ENCODE results near the gene PBX1.

The PBX1 gene

DNA sequence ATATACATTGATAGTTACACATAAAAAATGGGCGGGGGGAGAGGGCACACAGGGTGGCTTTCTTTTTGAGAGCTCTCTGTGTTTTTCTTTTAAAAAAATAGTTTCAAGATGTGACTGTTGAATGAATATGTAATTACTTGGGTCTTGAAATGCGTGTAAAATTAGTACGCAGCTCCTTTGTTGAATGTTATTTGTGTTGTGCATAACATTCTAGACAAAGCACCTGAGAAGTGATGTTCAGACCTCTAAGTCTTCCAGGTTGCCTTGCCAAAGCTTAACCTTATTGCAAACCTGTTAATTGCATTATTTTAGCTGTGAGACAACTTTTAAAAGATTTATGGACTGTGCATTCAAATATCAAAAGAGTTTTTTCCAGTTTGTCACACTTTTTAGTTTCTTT lies 5.4 kb downstream of the PBX1 start:
- no peak for DNase-seq

GRCh38 chr1:164565357-164565756 lies 6.4 kb downstream of the PBX1 start:
- DNase-seq, result no peak

- DNase-seq, result no peak
Measured at GRCh38 chr1:164567774-164568173, 8.8 kb downstream of the PBX1 start.

DNA sequence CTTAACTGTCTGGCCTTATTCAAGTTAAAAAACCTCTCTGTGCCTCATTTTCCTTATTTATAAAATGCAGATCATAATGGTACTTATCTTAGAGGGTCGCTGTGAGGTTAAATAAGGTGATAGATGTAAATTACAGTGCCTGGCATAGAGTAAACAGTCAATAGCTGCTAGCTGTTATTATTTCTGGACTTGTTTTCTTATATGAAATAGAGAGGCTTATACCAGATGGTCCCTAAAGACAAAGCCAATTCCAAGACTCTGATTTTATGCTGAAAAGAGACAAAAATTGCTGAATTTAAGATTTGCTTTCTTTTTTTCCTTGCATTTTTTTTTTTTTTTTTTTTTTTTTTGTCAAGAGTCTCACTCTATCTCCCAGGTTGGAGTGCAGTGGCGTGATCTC lies 10.3 kb downstream of the PBX1 start:
- no peak for DNase-seq

- no peak for DNase-seq
Measured at GRCh38 chr1:164569866-164570265, 10.9 kb downstream of the PBX1 start.

GRCh38 chr1:164571333-164571732 lies 12.3 kb downstream of the PBX1 start:
- no peak for DNase-seq

- no peak for DNase-seq
Measured at GRCh38 chr1:164575356-164575886, 16.4 kb downstream of the PBX1 start.

DNA sequence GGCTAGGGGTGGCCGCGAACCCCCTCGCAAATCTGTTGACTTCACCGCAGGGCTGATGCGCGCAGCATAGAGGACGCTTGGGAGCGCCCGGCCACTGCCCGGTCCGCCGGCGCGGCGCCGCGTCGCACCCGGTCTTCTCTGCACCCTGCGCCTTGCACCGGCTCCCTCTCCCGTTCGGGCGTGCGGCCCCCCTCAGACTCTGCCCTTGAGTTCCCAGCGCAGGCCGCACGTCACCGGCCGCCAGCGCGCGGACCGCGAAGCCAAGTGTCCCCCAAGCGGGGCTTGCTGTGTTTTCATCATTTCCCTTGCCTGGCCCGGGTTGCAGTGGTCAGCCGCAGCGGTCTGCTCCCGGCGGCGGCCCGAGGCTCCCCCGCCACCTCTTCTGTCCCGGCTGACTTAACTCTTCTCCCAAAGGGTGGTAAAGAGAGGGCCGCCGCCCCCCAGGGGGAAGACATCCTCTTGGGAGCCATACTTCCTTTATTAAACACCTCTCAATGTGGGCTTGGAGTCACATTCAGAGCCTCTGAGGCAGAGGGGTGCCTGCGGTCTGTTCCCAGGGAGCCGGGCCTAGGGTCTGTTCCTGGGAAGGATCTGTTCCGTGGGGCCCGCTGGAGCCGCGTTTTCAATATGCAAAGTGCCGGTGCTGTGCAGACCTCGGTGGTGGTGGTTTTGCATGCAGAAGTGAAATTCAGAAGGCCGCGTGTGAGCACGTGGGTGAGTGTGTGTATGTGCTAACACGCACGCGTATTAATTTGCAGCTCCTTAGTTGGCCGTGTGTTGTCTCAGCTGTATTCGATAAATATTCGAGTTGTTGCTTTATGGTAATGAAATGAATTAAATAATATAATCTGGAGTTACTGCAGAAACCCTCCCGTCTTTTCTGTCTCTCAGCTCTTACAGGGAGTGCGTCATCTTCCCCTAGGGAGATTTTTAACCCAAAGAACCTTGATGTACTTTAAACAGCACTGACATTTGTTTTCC lies 17.6 kb downstream of the PBX1 start:
- DNase-seq, result no peak

DNA sequence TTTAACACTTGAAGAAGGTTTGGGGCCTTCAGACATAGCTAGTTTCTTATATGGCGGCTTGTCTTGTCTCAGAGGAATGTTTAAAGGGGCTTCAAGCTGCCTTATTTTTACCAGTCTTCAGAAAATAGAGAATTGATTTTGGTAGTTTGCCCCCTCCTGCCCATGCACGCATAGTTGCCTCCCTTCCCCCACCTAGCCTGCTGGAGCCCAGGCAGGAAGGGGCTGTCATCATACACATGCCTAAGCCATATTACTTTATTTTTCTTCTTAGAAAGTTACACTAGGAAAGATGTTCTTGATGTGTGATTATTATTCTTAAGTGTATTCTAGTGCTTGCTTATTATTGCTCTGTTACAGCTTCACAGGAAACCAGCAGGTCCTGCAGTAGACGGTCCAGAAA lies 18.3 kb downstream of the PBX1 start:
- DNase-seq, result no peak

DNA sequence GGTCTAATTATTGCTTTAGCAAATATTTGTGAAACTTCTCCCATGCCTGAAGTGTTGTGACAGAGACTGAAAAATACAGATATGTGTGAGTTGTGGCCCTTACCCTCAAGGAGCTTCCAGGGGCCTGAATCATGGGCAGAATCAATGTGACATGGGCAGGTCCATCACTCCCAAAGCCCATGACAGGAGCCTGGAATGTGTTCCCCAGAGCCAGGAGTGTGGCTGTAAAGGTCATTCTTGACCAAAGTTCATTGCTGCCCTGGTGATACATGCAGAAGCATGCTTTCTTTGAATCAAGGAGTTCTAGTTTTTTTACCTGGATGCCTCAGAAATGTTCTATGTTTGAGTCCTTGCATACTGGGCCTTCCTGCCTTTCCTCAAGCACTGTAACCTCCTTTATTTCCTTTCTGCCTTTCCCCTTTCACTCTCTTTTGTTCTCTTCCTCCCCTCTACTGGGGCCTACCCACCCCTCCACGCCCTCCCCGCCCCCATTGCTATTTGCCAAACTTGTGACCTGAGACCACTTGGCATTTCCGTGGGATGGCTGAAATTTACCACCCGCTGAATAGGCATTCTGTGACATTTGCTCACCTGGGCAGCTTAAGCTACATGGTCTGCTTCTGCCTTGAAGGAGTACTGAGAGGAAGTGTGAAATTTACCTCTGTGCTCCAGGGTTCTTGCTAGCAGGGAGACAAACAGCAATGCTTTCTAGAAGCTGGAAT lies 19.7 kb downstream of the PBX1 start:
- DNase-seq, result no peak

- no peak for DNase-seq
Measured at GRCh38 chr1:164579381-164579780, 20.4 kb downstream of the PBX1 start.

GRCh38 chr1:164581762-164582161 lies 22.8 kb downstream of the PBX1 start:
- no peak for DNase-seq

DNA sequence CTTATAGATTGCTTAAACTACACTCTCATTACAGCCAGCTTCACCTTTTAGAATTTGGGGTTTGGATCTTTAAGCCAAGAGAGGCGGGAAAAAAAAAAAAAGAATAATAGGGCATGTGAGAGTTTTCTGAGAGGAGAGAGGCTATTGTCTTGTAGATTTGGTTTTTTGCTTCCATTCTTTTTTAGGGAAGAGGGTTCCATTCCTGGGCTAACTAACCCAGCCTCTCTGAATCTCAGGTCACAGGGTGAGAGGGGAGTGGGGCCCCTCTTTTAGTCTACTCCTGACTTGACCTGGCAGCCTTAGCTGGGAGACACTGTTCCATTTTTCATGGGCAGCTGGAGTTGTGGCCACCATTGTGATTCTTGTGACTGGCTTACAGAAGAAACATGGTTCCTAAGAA lies 24.2 kb downstream of the PBX1 start:
- DNase-seq, result no peak

DNA sequence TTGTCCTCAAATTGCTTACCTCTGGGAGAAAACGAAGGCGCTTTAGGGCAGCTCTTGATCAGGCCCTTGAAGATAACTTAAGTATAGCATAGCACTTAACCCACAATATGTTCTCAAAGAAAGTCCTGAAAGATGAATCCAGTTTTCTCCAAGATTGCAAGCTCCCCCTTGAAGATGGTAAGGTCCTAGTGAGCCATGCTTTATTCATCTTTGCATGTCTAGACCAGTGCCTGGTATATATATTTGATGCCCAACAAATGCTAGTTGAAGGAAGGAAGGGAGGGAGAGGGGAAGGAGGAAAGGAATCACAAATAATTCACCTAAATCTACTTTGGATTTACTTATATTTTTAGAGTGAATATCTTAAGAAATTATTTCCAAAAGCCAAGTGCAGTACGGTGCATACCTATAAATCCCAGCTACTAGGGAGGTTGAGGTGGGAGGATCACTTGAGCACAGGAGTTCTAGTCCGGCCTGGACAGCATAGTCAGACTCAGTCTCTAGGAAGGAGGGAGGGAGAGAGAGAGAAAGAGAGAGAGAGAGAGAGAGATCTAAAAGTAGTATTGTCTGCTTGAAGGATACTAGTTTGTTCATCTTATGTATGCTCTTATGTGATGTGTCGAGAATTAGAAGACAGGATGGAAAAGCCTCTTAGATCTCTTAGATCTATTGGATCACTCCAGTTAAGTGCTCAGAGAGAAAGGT lies 25.0 kb downstream of the PBX1 start:
- DNase-seq, result no peak

DNA sequence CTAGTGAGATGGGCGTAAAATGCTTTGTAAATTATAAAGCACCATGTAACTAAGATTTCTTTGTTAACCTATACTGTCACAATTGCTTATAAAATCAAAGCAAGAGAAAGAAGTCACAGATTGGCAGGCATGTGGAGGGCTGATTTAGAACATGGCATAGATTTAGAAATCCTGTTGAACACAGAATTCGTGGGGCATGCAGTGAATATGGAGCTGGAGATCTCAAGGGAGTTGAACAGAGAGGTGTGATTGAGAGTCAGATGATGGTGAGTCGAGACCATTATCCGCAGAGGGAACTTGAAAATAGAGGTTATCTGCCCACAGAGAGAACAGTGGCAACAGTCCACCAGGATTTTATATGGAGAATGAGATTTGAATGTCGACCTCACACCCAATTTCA lies 27.6 kb downstream of the PBX1 start:
- no peak for DNase-seq

GRCh38 chr1:164587617-164588501 lies 28.9 kb downstream of the PBX1 start:
- no peak for DNase-seq

DNA sequence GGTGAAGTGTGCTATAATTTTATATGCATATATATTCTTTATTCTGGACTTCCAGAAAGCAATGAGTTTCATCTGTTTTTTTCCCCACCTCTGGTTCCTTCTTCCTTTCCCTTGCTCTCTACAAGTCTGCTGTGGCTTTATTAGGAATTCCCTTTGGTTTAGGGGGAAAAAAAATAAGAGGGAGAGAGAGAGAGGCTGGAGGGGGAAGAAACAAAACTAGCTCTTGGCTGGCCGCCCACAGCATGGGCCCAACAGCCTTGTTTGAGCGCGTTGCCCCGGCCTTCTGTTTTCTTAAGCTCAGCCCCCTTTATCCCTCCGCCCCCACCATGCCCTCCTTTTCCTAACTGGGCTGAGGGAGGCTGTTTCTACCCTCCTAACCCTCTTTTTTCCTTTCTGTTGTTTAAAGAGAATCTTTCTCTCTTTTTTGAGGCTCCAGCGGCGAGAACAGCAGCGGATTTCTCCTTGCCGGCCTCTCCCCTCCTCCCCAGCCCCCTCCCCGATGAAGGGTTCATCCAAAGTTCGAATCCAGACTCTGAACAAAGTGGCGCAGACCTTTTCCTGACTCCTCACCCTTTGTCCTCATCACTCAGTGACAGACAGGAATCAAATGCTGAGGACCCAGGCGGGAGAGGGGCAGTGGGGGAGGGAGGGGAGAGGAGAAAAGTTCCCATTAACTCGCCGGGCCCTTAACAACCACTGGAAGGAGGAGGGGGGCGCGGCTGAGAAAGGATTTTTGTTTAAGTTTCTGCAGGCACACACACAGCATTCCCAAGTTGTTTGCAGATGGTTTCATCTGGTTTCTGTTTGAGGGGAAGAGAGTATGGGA lies 29.7 kb downstream of the PBX1 start:
- no peak for DNase-seq

DNA sequence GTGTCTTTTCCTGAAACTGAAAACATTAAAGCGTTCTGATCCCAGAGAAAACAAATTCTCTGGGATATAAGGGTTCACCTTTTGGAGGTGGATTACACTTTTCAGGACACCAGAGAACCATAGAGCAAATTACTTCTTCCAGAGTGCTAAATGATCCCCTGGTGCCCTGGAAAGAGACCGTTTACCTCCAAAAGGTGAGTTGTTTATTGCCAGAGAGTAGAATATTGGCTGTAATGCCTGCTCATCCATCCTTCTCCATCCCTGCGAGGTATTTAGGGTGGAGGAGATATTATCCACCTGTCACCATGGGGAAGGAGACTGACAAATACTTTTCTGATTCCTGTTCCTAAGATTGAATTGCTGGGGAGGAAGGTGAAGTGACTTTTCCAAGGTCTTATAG lies 30.4 kb downstream of the PBX1 start:
- DNase-seq, result no peak

GRCh38 chr1:164589961-164590507 lies 31.1 kb downstream of the PBX1 start:
- DNase-seq, result no peak

DNA sequence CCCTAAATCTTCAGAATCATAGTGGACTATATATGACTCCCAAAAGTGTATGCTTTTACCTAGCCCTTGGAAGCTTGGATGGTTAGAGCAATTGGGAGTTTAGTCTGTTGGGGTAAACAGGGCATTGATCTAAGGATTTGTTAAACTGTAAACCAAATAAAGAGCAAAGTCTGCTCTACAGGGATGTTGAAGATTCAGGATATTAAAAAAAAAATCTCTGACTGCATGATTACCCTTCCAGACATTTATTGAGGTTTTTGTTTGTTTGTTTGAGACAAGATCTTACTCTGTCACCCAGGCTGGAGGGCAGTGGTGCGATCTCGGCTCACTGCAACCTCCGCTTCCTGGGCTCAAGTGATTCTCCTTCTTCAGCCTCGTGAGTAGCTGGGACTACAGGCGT lies 31.6 kb downstream of the PBX1 start:
- no peak for DNase-seq

DNA sequence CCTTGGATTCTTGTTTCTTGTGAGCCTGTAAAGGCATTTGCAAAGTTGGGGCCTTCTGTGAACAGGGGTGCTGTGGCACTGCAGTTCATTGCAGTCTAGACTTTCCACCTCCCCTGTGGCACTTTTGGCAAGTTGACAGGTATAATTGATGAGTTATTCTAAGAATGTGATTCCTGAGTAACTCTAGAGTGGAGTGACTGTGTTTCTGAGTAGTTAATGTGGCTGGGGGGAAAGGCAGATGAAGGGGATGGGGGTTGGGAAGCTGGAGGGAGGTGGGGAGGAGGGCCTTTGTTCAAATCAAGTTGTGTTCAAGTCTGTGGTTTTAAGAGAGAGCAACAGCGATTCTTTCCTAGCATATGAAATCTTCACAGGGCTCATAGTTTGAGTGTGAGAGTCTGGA lies 32.9 kb downstream of the PBX1 start:
- no peak for DNase-seq

Data from NCI-H1417 treated with DMSO at 0.1 percent for 48 hours (cell line).